KBM-7 (cell line): ENCODE data around the gene ZNF12.
"Not testable (repeated sequence)": the region's sequence is repeated elsewhere in the genome, so short reads cannot be mapped to it uniquely, and the experiment has no call there.

Experiments used
- DNase-seq: peaks from one replicate; pipeline ENCODE4 v3.0.0-alpha.2; 2015
- in situ Hi-C: fragments of 300-500 bp; cut with MboI; formaldehyde crosslinking; loops from 2 replicates; pipeline ENCODE4 v1.14.3; 2020; ENCODE audit warnings: low sequenced_read_pairs, low pct_unique_long_range_greater_than_20kb, mixed read lengths

The ZNF12 gene

DNA sequence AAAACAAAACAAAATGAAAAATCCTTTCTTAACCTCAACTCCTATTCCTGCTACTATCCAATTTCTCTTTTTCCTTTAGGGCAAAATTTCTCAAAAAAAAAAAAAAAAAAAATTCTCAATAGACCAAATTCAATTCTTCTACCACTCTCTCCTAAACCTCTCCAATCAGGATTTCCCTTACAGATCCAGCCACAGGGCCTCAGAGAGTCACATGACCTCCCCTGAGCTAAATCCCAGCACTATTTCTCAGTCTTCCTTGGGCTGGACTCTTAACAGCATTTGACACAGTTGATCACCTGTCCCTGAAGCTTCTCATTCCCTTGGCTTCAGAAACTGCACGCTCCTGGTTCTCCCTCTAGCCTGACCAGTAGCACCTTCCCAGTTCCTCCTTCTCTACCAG is 4.9 kb downstream of the ZNF12 start:
- DNase-seq = no peak
- in situ Hi-C loops = no loop called here

DNA sequence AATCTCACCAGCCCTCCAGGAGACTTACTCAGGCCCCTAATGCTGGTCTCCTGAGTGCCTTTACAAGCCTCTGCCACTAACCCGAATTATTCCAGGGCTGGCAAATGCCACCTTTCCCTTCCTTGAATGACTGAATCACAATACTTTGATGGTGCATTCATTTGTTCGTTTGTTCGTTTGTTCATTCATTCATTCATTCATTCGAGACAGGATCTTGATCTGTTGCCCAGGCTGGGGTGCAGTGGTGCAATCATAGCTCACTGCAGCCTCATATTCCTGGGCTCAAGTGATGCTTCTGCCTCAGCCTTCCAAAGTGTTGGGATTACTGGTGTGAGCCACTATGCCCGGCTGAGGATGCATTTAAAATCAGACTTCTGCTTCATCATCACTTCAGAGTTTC is 6.0 kb downstream of the ZNF12 start:
- DNase-seq = no peak
- in situ Hi-C loops = no loop called here

DNA sequence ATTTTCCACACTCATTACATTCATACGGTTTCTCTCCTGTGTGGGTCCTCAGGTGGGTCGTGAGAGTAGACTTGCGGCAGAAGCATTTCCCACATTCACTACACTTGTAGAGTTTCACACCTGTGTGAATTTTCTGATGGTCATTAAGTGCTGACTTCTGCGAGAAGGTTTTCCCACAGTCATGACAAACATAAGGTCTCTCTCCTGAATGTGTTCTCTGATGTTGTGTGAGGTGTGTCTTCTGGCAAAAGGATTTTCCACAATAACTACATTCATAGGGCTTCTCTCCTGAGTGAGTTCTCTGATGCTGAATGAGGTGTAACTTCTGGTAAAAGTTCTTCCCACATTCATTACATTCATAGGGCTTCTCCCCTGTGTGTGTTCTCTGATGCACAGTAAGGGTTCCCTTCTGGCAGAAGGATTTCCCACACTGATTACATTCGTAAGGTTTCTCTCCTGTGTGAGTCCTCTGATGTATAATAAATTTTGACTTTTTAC is 15.1 kb downstream of the ZNF12 start:
- in situ Hi-C loops = no loop called here
- peak; percentile 34 for DNase-seq

DNA sequence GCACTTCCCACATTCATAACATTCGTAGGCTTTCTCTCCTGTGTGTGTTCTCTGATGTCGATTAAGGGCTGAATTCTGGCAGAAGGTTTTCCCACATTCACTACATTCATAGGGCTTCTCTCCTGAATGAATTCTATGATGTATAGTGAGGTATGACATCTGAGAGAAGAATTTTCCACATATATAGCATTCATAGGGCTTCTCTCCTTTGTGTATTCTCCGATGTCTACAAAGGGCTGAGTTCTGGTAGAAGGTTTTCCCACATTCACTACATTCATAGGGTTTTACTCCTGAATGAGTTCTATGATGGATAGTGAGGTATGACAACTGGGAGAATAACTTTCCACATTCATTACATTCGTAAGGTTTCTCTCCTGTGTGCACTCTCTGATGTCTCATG is 15.6 kb downstream of the ZNF12 start:
- in situ Hi-C loops = no loop called here
- no peak for DNase-seq

DNA sequence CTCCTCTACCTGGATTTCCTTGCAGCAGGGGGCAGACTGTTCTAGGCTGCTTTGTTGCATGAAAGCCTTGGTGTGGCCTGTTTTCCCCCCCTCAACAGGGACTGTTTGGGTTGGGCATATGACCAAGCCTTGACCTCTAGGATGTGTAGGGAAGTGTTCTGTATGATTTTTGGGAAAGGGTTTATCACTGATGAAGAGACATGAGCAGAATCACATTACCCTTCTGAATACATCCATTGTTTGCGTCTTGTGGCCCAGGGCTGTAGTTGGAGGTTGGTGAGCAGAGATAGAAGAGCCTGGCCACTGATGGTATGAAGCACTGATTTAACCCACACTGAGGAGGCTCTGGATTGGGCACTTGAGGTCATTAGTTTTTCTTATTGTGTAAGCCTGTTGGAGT is 26.6 kb downstream of the ZNF12 start:
- no peak for DNase-seq
- in situ Hi-C loops = no loop called here

DNA sequence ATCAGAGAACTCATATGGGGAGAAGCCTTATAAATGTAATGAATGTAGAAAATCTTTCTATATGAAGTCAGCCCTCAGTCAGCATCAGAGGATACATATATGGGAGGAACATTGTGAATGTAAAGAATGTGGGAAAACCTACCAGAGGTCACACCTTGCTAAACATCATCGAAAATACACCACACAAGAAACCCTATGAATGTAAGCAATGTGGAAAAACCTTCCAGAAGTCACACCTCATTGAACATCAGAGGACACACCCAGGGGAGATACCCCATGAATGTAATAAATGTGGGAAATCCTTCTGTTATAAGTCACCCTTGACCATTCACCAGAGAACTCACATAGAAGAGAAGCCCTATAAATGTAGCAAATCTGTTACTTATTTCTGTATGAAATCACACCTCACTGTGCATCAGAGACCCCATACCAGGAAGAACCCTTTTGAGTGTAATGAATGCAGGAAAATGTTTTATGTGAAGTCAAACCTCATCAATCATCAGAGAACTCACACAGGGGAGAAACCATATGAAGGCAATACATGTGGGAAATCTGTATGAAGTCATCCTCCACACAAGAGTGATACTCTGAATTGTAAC is 30.8 kb downstream of the ZNF12 start:
- in situ Hi-C loops = no loop called here
- DNase-seq = peak; percentile 33

DNA sequence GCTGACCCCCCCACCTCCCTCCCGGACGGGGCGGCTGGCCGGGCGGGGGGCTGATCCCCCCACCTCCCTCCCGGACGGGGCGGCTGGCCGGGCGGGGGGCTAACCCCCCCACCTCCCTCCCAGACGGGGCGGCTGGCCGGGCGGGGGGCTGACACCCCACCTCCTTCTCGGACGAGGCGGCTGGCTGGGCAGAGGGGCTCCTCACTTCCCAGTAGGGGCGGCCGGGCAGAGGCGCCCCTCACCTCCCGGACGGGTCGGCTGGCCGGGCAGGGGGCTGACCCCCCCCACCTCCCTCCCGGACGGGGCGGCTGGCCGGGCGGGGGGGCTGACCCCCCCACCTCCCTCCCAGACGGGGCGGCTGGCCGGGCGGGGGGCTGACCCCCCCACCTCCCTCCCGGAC is 35.9 kb downstream of the ZNF12 start:
- in situ Hi-C loops, DNase-seq: not testable (repeated sequence)

DNA sequence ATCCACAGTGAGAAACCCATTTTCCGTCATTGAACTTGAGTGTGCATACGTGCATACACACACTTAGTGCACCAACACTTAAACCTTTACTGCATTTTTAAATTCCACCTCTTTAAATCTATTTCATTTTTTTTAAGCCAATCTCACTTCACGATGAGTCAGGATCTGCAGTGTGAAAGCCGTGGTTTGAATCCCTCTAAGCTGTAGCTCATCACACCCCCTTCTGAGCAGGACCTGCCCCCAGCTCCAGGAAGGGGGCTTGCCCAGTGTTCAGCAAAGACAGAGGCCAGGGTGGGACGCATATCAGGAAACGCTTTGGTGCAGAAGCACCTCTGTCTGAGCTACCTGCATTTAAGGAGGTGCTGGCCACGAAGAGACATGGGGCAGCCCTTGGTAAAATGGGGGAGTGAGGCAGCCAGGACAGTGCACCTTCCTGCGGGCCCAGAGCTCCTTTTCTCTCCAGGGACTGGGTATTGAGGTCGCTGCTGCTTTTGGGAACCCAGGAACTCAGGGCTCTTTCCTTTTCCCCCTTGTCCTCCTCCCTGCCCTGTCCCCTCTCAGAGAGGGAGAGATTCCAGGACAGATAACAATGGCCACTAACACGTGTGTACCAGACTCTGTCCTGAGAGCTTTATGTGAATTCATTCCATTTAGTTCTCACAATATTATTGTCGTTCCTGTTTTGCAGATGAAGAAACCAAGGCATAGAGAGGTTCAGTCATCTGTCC is 48.0 kb downstream of the ZNF12 start:
- no peak for DNase-seq
- in situ Hi-C loops = no loop called here

DNA sequence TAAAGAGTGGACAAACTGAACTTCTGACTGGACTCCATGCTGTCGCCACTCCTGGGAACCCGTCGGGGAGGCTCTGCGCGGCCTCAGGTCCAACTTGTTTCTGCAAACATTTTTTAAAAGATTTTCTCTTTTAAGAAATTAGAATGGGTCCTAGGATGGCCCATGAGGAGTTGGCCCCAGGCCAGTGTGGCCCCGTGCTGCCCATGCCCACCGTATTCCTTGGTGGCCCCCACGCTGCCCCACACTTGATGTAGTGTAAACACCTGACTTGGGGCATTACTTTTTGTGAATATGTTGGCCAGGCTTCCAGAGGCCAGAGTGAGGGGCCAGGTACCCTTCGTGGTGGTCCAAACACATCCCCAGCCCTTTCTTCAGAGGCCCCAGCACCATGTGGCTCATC is 50.3 kb downstream of the ZNF12 start:
- DNase-seq = no peak
- in situ Hi-C loops = no loop called here

DNA sequence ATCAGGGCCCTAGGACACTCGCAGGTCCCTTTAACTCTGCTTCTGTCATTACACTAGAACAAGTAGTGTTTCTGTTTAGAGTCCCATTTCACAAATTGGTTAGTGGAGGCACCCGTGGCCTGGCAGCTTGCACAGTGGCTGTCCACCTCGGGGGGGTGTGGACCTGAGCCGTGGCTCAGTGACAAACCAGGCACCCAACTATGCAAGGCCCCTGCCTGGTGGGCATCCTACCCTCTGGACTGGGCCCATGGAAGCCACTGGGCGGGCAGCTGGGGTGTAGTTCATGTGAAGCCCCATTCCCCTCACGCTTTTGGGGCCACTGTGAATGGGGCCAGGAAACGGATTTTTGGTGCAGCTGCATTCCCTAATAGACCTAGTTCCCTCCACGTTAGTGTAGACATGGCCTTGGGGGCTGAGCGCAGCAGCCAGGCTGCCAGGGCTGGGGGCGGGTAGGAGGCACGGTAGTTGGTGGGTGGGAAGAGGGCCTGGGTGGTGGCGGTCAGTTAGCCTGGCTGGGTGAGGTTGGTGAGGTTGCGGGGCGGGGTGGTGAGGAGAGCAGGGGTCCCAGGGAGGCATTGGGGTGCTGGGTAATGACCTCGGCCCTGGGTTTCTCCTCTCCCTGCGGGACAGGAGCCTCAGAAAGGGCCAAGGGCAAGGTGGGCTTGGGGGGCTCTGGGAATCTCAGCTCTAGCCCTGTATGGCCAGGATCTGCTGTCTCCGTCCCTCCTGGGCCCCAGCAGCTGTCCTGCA is 50.9 kb downstream of the ZNF12 start:
- DNase-seq = no peak
- in situ Hi-C loops = no loop called here

DNA sequence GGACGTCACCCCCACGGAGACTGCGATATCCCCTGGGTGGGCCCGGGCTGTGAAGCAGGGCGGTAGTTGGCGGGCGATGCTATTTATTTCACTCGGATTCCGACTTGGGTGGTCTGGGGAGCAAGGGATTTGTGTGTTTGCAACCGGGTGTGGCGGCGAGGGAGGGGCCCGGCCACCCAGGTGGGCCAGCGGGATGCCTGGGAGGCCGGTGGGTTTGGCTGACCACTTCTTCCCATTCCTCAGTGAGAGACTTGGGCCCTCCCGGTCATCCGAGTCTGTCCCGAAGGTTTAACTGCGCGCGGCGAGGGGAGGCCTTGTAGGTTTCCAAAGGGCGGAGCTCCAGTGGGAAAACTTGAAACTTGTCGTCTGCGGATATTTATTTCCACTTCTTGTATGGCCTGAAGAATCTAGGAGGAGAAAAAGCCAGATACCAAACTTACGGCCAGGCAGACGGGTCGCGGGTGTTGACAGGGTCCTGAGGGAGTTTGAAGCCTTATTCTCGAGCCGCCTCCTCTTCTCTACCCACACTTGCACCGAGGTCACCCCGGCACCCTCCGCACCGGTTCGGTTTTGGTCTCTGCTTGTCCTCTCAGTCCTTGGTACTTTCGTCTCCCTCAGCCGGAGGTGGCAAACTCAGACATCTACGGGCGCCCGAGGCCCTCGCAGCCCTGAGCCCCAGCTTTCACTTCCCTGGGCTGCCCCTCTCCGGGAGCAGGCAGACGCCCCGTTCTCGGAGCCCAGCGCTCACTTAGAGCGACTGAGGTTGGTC is 51.7 kb downstream of the ZNF12 start:
- DNase-seq = no peak
- in situ Hi-C loops = no loop called here

DNA sequence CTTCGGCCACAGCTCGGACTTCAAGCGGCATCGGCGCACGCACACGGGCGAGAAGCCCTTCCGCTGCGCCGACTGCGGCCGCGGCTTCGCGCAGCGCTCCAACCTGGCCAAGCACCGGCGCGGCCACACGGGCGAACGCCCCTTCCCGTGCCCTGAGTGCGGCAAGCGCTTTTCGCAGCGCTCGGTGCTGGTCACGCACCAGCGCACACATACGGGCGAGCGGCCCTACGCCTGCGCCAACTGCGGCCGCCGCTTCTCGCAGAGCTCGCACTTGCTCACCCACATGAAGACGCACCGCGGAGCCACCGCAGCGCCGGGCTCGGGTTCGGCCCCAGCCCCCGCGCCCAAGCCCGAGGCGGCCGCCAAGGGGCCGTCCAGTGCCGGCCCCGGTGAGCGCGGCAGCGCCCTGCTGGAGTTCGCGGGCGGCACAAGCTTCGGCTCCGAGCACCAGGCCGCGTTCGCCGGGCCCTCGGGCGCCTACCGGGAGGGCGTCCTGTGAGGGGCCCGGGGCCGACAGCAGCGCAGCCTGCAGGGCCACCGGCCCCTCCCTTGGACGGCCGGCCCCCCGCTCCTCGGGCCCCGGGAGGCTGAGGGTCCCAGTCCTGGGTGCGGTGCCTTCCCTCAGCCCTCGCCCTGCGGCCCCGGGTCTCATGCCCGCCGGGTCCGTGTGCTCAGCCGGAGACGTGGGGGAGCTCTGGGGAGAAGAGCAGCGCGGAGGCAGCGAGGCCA is 52.5 kb downstream of the ZNF12 start:
- DNase-seq = no peak
- in situ Hi-C loops = no loop called here

DNA sequence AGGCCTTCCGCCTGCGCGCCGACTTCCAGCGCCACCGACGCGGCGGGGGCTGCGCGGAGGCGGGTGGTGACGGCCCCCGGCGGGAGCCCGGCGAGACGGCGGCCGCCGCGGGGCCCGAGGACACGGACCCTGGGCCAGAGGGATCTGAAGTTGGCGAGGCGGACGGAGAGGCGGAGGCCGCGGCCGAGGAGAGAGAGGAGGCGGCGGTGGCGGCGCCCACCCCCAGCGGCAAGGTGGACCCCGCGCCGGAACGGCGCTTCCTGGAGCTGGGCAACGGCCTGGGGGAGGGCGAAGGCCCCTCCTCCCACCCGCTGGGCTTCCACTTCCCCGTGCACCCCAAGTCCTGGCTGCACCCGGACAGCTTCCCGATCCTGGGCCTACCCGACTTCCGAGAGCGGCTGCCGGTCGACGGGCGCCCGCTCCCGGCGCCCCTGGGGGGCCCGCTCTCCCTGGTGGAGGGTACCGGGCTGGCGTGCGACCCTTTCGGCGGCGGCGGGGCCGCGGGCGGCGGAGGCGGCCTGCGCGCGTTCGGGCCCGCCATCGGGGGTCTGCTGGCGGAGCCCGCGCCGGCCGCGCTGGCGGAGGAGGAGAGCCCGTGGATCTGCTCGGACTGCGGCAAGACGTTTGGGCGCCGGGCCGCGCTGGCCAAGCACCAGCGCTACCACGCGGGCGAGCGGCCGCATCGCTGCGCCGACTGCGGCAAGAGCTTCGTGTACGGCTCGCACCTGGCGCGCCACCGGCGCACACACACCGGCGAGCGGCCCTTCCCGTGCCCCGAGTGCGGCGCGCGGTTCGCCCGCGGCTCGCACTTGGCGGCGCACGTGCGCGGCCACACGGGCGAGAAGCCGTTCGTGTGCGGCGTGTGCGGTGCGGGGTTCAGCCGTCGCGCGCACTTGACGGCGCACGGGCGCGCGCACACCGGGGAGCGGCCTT is 53.4 kb downstream of the ZNF12 start:
- DNase-seq = no peak
- in situ Hi-C loops = no loop called here

DNA sequence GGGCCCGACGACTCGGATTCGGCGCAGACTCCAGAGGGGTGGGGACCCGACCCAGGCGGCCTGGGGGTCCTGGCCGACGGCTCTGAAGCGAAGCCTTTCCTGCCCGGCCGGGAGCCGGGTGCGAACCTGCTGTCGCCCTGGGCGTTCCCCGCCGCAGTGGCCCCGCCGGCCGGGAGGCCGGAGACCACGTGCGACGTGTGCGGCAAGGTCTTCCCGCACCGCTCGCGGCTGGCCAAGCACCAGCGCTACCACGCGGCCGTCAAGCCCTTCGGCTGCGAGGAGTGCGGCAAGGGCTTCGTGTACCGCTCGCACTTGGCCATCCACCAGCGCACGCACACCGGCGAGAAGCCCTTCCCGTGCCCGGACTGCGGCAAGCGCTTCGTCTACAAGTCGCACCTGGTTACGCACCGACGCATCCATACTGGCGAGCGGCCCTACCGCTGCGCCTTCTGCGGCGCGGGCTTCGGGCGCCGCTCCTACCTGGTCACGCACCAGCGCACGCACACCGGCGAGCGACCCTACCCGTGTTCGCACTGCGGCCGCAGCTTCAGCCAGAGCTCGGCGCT is 54.2 kb downstream of the ZNF12 start:
- no peak for DNase-seq
- in situ Hi-C loops = no loop called here

DNA sequence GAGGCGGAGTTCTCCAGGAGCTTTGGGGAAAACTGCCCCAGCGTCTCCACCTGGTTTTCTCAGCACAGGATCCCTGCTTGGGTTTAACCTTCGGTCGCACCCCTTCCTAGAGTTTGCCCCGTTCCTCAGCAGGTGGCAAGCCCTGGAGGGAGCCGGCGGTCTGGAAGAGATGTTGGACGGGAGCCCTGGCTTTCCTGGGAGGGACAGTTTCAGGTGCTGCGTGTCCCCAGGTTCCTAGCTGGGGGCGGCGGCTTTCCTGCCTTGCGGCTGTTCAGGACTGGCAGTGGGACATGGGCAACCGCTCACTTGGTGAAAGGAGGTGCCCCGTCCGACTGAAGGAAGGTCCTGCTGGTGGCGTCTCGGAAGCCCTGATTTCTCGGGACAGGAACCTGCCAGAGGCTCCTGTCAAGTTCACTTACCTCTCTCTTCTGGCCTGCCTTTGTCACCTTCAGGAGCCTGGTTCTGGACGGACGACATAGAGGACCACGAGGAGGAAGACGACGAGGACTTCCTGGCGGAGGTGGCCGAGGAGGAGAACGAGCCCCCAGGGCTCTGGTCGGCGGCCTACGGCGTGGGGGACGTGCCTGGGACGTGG is 54.8 kb downstream of the ZNF12 start:
- in situ Hi-C loops = no loop called here

DNA sequence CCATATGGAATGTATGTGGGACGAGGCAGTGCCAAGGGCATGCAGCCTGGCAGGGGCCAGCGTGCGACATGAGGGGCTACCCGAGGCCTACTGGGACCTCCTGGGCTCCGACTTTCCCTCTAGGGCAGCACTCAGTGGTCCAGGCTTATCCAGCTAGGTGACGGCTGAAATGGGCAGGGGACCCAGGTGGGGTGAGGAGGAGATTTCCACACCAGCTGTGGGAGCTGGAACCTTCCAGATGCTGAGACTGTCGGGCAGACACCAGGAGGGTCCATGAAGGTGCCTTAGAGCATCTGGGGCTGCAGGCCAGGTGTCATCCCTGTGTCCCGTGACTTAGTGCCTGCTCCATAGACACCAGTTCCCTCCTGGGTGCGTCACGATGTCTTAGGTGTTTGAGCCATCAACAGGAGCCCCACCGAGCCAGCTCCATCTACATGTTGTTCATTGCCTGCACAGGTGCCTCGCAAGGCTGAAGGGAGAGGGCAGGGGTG is 56.2 kb downstream of the ZNF12 start:
- in situ Hi-C loops = no loop called here
- DNase-seq = no peak

More for the DNA sequence above, 54.8 kb downstream of the ZNF12 start:
- DNase-seq = no peak

DNA sequence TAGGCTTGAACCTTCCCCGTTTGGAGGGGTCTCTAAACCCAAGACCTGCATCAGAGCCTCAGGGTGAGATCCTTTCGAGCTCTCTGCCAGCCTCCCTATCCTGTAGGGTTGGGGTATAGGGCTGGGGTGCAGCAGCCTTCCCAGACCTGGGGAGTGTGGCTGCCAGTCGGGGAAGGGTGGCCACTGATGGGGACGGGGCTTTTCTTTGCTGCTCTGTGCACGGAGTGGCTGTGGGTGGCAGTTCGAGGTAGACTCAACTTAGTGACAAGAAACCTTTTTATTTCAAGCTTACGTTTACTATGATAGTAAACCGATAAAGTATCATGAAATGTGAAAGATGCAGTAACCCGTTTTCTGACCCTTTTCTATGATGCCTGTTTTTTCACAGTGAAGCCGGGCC is 56.7 kb downstream of the ZNF12 start:
- in situ Hi-C loops = no loop called here
- no peak for DNase-seq
